Activated B cell treated with CpG ODN at 0.5 μM for 24 hours (primary cell): ENCODE data around the gene THRAP3. TPM values are rescaled to one million over a fixed set of nuclear protein-coding genes. Genes with fewer than 3 reads are reported as not detected.
"Not testable (repeated sequence)": the region's sequence is repeated elsewhere in the genome, so short reads cannot be mapped to it uniquely, and the experiment has no call there.

Experiments
- ATAC-seq: fragments of 200-7000 bp; cut with Tn5 transposase; one replicate; pipeline ENCODE4 v1.10.0; 2021; ENCODE audit warnings: low read depth, mild to moderate bottlenecking, moderate library complexity
- CTCF ChIA-PET: fragments of 350-600 bp; sonication (Branson Sonifier 250); formaldehyde crosslinking; loops from one replicate; lab custom pipeline; 2021; ENCODE audit warnings: antibody characterized with exemption; lab: Charles Lee
- POLR2A ChIA-PET: fragments of 350-600 bp; sonication (Branson Sonifier 250); formaldehyde crosslinking; loops from one replicate; lab custom pipeline; 2021; ENCODE audit warnings: antibody characterized with exemption; lab: Charles Lee
- DNase-seq: peaks from one replicate; pipeline ENCODE4 v3.0.0; 2022
- H3K27ac Mint-ChIP-seq: one replicate; pipeline ENCODE4 v1.8.0; 2020; ENCODE audit warnings: mixed read lengths
- H3K27me3 Mint-ChIP-seq: one replicate; pipeline ENCODE4 v1.8.0; 2021; ENCODE audit warnings: mixed read lengths
- H3K36me3 Mint-ChIP-seq: one replicate; pipeline ENCODE4 v1.8.0; 2021; ENCODE audit warnings: low read depth, mixed read lengths
- H3K4me1 Mint-ChIP-seq: one replicate; pipeline ENCODE4 v1.8.0; 2021; ENCODE audit warnings: mixed read lengths
- H3K4me3 Mint-ChIP-seq: one replicate; pipeline ENCODE4 v1.8.0; 2020; ENCODE audit warnings: mild to moderate bottlenecking, mixed read lengths
- H3K9me3 Mint-ChIP-seq: one replicate; pipeline ENCODE4 v1.8.0; 2020; ENCODE audit warnings: mixed read lengths
- intact Hi-C: fragments of 100-400 bp; cut with micrococcal nuclease; formaldehyde crosslinking; loops from one replicate; pipeline ENCODE4 v1.15.1; 2024
- total RNA-seq: library from RNA; stranded (reverse); gene quantifications from 2 replicates; pipeline ENCODE4 v1.2.3, GENCODE V29; 2022
- TF ChIP-seq, protein P1 (sequence below): fragments of 200-600 bp; IDR thresholded peaks from one replicate; pipeline ENCODE4 v1.8.0; 2022; ENCODE audit warnings: antibody characterized with exemption, mild to moderate bottlenecking

THRAP3 gene
- total RNA-seq, 1 donor from 2014 or later = 145 TPM

DNA sequence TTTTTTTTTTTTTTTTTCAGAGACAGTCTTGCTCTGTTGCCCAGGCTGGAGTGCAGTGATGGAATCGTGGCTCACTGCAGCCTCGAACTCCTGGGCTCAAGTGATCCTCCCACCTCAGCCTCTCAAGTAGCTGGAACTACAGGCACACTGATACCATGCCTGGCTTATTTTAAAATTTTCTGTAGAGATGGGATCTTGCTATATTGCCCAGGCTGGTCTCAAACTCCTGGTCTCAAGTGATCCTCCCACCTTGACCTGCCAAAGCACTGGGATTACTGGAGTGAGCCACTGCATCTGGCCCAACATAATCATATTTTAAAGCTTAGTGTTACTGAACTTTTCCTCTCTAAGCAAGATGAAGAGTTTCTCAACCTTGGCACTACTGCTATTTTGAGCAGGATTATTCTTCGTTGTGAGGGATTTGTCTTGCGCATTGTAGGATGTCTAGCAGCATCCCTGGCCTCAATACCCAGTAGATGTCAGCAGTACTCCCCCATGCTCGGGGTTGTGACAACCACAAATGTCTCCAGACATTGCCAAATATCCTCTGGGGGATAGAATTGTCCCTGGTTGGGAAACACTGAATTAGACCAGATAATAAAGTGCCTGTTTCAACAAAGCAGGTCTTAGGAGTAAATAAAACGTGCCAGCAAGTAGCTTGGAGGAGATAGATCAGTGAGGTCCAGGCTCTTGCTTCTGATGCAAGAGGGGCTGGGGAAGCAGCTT is 15.1 kb upstream of the THRAP3 start:
- intact Hi-C loops = no loop called here
- TF ChIP-seq, protein P1, sequence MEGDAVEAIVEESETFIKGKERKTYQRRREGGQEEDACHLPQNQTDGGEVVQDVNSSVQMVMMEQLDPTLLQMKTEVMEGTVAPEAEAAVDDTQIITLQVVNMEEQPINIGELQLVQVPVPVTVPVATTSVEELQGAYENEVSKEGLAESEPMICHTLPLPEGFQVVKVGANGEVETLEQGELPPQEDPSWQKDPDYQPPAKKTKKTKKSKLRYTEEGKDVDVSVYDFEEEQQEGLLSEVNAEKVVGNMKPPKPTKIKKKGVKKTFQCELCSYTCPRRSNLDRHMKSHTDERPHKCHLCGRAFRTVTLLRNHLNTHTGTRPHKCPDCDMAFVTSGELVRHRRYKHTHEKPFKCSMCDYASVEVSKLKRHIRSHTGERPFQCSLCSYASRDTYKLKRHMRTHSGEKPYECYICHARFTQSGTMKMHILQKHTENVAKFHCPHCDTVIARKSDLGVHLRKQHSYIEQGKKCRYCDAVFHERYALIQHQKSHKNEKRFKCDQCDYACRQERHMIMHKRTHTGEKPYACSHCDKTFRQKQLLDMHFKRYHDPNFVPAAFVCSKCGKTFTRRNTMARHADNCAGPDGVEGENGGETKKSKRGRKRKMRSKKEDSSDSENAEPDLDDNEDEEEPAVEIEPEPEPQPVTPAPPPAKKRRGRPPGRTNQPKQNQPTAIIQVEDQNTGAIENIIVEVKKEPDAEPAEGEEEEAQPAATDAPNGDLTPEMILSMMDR = no peak
- CTCF ChIA-PET = no interaction called here
- Mint-ChIP-seq H3K27ac (no peak overlapping the region), H3K9me3 (no peaks in the 10 kb centered on the region), H3K4me1 (peaks cover 18% of the 10 kb centered on the region), H3K36me3 (no peaks in the 10 kb centered on the region), H3K4me3 (no peak overlapping the region), H3K27me3 (no peaks in the 10 kb centered on the region)
- POLR2A ChIA-PET = no interaction called here
- no peak for DNase-seq
- ATAC-seq = no peak

DNA sequence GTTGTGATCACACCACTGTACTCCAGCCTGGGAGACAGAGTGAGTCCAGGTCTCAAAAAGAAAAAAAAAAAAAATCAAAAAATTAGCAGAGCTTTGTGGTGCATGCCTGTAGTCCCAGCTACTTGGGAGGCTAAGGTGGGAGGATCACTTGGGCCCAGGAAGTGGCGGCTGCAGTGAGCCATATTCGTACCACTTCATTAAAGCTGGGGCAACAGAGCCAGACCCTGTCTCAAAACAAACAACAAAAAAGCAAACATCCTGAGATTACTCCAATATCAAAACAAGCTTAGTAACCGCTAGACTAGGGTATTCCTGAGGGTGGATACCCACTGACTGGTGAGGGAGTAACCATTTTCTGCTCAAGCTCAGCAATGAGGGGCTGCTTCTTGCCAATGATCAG is 12.9 kb upstream of the THRAP3 start:
- Mint-ChIP-seq H3K27me3 (no peaks in the 10 kb centered on the region), H3K27ac (no peak overlapping the region), H3K36me3 (no peaks in the 10 kb centered on the region), H3K4me1 (peaks cover 18% of the 10 kb centered on the region), H3K4me3 (no peak overlapping the region), H3K9me3 (no peaks in the 10 kb centered on the region)
- DNase-seq (no peak), ATAC-seq (no peak)
- intact Hi-C loops = no loop called here
- POLR2A ChIA-PET = no interaction called here
- CTCF ChIA-PET = interaction anchor here (1.8 kb wide), 1 partner anchor 75 kb away, joined by 4 read pairs; no protein-coding TSS in a partner anchor
- TF ChIP-seq, protein P1 = no peak

DNA sequence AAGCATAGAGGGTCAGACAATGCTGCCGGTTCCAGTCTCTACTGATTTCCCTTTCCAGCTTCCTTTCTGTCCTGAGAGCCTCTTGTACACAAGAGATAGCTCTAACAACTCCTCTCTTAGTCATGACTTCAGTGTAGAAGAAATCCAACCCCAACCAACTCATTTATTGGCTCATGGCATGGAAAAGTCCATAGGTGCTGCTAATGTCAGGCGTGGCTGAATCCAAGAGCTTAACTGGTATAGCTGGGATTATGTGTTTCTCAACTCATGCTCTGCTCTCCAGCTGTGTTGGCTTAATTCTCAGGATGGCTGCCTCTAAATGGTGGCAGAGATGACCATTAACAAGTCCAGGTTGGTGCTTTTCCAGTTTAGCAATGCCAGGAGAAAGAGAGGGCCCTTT is 12.4 kb upstream of the THRAP3 start:
- DNase-seq (no peak), ATAC-seq (no peak)
- POLR2A ChIA-PET = no interaction called here
- H3K4me1 Mint-ChIP-seq = peaks cover 15% of the 10 kb centered on the region
- H3K27ac Mint-ChIP-seq = no peak overlapping the region
- H3K27me3 Mint-ChIP-seq = no peaks in the 10 kb centered on the region
- CTCF ChIA-PET = interaction anchor here (1.8 kb wide), 1 partner anchor 74 kb away, joined by 4 read pairs; no protein-coding TSS in a partner anchor
- TF ChIP-seq, protein P1 = no peak
- intact Hi-C loops = no loop called here
- no peaks in the 10 kb centered on the region for H3K36me3 Mint-ChIP-seq
- no peaks in the 10 kb centered on the region for H3K9me3 Mint-ChIP-seq
- H3K4me3 Mint-ChIP-seq = no peak overlapping the region

DNA sequence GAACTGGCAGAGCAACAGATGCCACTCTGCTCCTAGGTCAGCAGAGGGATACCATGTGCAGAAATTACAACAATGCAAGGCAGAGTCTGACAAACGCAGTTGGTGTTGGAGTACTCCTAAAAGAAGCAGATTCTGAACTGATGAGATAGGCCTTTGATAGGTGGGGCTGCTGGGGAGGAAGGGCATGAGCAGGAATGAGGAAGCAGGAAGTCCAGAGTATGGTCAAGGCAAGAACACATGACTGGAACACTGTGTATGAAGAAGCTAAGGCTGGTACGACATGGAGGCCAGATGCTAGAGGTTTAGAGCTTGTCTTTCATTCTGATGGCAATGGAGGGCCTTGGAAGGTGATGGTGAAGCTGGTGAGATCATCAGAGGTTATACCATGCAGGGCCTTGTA is 11.5 kb upstream of the THRAP3 start:
- ChIA-PET CTCF (no interaction called here), POLR2A (no interaction called here)
- no peaks in the 10 kb centered on the region for H3K27me3 Mint-ChIP-seq
- DNase-seq (no peak), ATAC-seq (no peak)
- H3K9me3 Mint-ChIP-seq = no peaks in the 10 kb centered on the region
- peaks cover 10% of the 10 kb centered on the region for H3K4me1 Mint-ChIP-seq
- intact Hi-C loops = no loop called here
- no peak overlapping the region for H3K27ac Mint-ChIP-seq
- TF ChIP-seq, protein P1 = no peak
- no peak overlapping the region for H3K4me3 Mint-ChIP-seq
- no peaks in the 10 kb centered on the region for H3K36me3 Mint-ChIP-seq

DNA sequence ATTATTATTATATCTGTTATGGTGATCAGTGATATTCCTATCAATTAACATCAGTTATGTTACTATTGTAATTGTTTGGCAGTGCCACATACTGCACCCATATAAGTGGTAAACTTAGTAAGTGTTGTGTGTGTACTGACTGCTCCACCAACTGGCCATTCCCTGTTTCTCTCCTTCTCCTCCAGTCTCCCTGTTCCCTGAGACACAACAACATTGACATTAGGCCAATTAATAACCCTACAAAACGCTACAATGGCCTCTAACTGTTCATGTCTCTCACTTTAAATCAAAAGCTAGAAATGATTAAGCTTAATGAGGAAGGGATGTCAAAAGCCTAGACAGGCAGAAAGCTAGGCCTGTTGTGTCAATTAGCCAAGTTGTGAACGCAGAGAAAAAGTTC is 6.6 kb upstream of the THRAP3 start:
- H3K27me3 Mint-ChIP-seq = no peaks in the 10 kb centered on the region
- no peak overlapping the region for H3K27ac Mint-ChIP-seq
- TF ChIP-seq, protein P1 = no peak
- peaks cover 5% of the 10 kb centered on the region for H3K4me1 Mint-ChIP-seq
- DNase-seq = no peak
- H3K4me3 Mint-ChIP-seq = no peak overlapping the region
- no peaks in the 10 kb centered on the region for H3K36me3 Mint-ChIP-seq
- no peak for ATAC-seq
- intact Hi-C loops = no loop called here
- POLR2A ChIA-PET = no interaction called here
- CTCF ChIA-PET = no interaction called here
- H3K9me3 Mint-ChIP-seq = no peaks in the 10 kb centered on the region

DNA sequence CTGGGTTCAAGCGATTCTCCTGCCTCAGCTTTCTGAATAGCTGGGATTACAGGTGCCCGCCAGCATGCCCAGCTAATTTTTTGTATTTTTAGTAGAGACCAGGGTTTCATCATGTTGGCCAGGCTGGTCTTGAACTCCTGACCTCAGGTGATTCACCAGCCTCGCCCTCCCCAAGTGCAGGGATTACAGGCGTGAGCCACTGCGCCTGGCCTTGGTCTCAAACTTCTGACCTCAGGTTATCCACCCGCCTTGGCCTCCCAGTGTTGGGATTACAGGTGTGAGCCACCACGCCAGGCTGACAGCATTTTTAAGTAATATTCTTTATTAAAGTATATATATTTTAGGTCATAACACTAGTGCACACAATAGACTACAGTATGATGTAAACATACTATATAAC is 2.3 kb upstream of the THRAP3 start:
- not testable (repeated sequence) for H3K27ac Mint-ChIP-seq
- POLR2A ChIA-PET = interaction anchor here (3.7 to 4.2 kb wide), 2 partner anchors 60 to 72 kb away, joined by 22 to 62 read pairs; partner anchors contain the start of gene TRAPPC3

More for the DNA sequence above, 2.3 kb upstream of the THRAP3 start:
- H3K4me3 Mint-ChIP-seq, CTCF ChIA-PET, ATAC-seq, DNase-seq, H3K27me3 Mint-ChIP-seq, H3K9me3 Mint-ChIP-seq: not testable (repeated sequence)
- H3K36me3 Mint-ChIP-seq = peaks cover 33% of the 10 kb centered on the region
- H3K4me1 Mint-ChIP-seq = peaks cover 28% of the 10 kb centered on the region
- intact Hi-C loops = loop anchor here (5.0 kb wide), 3 partner anchors 665 to 1255 kb away; partner anchors contain the start of genes KIAA0319L, NCDN and SFPQ
